NOMO-1 treated with DMSO at 0.1 percent for 48 hours (cell line): ENCODE measurements around the gene TBC1D10A.
A peak's percentile ranks its signal among the peaks of the same experiment; 100 is the strongest.

Experiments
- DNase-seq: peaks from one replicate; lab custom pipeline; 2025; ENCODE audit not compliant: unreplicated experiment; lab: John Stamatoyannopoulos, UW

Gene TBC1D10A

GRCh38 chr22:30321461-30321860 lies 5.3 kb downstream of the TBC1D10A start:
- DNase-seq, result no peak

GRCh38 chr22:30320021-30320556 lies 6.7 kb downstream of the TBC1D10A start:
- DNase-seq, result no peak

DNA sequence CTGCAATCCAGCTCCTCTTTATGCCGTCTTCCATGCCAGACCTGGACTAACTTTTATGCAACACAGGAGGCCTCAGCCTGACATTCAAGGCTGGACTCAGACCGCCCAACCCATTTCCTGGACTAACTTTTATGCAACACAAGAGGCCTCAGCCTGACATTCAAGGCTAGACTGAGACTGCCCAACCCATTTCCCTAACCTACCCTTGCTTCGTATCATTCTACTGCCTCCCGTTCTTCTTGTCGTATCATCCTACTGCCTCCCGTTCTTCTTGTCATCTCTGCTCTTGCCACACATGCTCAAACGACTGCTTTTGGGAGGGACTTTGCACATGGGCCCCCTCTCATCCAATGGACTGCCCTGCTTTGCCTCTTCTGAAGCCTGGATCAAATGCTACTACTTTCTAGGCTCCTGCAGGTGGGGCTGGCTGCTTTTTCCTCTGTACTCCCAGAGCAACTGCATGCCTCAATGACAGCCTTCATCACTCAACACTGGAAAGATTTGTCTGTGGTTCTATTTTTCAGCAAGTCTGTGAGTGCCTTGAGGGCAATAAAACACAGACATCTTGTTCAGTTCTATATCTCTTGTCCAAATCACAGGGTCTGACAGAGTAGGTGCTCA lies 7.8 kb downstream of the TBC1D10A start:
- DNase-seq, result no peak

DNA sequence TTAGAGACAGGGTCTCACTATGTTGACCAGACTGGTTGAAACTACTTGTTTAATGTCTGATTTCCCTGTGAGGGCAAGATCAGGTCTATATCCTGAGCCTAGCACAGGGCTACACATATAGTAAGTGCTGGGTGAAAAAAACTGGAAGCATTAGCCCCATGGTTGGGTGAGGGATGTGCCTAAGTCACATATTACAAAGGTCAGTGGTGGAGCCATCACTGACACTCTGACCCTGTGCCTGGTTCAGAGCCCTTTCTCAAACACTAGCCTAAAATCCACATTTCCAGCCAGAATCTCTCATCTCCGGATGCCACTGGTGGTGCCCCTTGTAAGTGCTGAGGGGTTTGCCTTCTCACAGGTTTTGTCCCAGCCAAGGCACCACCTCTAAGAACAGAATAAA lies 9.0 kb downstream of the TBC1D10A start:
- no peak for DNase-seq

DNA sequence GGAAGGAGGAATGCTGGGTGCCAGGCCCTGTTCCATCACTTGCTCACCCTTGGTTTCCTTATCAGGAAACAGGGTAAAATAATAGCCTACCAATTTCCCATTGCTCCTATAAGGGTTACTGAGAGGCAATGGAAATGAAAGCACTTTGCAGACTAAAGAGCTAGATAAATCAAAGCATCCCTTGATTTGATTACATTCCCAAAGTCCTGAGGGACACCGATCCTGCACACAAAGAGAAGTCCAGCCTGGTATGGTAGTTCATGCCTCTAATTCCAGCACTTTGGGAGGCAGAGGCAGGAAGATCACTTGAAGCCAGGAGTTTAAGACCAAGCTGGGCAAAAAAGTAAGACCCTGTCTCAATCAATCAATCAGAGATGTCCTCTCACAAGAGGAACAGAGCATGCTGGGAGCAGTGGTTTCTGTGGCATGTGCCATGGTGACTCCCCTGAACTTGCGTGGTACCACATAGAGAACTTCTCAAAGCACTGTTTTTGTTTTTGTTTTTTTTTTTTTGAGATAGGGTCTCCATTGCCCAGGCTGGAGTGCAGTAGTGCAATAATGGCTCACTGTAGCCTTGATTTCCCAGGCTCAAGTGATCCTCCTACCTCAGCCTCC lies 10.7 kb downstream of the TBC1D10A start:
- DNase-seq, result no peak

GRCh38 chr22:30314915-30315314 lies 11.8 kb downstream of the TBC1D10A start:
- DNase-seq, result no peak

DNA sequence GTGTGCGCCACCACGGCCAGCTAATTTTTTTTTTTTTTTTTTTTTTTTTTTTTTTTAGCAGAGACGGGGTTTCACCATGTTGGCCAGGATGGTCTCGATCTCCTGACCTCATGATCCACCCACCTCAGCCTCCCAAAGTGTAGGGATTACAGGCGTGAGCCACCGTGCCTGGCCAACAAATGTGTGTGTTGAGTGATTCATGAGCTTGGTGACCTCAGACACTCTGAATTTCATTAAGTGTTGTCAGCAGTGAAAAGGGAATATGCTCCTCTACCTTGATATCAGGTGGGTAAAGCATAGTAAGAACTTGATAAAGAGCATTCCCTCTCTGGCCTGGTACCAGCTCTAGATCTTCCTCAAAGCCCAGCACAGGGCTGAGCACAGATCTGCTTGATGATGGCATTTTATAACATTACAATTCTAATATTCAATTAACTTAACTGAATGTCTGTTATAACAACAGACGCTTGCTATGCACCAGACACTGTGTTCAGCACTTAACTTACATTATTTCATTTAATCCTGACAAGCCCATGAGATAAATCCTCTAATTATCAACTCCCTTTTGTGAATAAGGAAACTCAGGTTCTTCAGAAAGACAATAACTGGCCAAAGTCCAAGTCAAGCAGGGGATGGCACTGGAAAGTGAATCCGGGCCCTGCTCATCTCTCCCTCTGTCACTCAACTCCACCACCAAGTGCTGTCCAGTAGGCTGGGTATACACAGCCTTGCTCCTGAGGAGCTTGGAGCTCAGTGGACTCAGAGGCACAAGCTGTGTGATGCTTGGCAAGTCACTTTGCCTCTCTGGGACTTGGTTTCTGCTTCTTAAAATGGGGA lies 13.0 kb downstream of the TBC1D10A start:
- DNase-seq, result no peak

DNA sequence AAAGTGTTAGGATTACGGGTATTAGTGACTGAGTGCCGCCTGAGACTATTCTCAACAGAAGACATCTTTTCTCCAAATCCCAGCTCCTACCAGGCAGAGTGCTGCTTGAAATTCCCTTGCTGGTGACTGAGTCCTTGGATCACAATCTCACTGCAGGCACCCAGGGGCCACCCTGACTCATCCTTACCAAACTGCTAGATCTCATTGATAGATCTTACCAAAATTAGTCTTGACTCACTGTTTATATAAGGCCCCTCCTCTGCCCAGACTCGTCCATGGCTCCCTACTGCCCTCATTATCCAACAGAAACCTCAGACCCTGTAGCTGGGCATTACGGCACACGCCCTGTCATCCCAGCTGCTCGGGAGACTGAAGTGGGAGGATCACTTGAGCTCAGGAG lies 14.7 kb downstream of the TBC1D10A start:
- DNase-seq, result no peak

DNA sequence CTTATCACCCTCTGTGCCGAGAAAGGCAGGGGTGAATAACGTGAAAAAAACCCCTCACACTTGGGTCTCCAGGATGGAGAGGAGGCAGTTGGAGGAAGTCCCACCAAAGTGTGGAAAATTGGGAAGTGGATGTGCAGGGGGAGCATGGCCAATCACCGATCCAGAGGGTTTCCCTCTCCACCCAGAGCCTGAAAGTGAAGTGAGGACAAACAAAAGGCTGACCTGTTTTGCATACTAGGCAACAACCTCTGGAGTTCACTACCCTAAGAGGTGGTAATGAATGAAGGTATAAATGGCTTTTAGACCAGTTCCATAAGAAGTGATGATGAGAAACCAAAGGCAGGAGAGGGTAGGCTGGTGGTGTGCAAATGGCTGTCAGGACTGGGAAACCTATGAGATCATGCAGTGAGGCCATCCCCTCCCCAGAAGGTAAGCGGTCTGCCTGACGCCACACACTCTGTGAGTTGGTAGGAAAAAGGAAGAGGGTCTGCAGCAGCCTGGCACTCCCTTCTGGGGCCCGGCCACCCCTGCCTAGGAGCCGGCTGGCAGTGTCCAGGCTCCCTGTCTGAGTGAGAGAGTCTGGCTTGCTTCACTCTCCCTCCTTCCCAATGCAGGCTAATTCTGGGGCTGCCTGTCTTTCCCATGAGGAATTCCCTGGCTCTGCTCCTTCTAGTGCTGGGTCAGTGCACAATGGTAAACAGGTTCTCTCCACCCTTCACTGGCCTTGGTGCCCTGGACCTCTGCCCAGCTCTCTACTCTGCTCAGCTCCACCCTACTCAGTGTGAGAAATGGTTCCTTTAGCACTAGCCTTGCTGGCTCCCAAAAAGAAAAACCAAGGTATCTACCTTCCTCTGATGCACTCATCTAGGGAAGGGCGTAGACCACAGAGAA lies 15.6 kb downstream of the TBC1D10A start:
- no peak for DNase-seq

- peak; percentile 82 for DNase-seq
These were observed 16.6 kb downstream of the TBC1D10A start for GRCh38 chr22:30309951-30310741.

- DNase-seq, result no peak
These were observed 18.1 kb downstream of the TBC1D10A start for GRCh38 chr22:30308518-30309230.

GRCh38 chr22:30308093-30308492 lies 18.6 kb downstream of the TBC1D10A start:
- no peak for DNase-seq

DNA sequence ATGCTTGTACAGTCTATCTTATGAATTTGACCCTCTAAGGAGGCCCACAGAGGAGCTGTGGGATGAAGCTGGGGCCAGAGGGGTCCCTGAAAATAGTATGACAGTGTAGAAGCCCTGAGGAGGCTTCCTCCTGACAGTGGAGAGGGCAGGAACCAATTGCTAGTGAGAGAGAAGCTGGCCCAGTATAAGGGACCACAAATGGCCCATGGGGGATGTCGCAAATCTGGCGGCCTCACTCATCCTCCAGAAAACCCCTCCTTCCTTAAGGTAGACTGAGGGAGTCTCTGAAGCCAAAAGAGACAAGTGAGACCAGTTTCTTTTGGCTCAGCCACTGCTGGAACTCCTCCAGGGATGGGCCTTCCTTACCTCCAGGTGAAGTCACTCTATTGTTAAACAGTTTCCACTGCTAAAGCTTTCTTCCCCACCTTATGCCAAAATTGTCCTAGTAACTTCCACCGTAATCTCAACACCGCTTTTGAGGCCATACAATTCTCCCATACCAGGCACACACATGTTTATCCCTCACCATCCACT lies 19.6 kb downstream of the TBC1D10A start:
- no peak for DNase-seq

GRCh38 chr22:30306627-30307011 lies 20.1 kb downstream of the TBC1D10A start:
- no peak for DNase-seq

DNA sequence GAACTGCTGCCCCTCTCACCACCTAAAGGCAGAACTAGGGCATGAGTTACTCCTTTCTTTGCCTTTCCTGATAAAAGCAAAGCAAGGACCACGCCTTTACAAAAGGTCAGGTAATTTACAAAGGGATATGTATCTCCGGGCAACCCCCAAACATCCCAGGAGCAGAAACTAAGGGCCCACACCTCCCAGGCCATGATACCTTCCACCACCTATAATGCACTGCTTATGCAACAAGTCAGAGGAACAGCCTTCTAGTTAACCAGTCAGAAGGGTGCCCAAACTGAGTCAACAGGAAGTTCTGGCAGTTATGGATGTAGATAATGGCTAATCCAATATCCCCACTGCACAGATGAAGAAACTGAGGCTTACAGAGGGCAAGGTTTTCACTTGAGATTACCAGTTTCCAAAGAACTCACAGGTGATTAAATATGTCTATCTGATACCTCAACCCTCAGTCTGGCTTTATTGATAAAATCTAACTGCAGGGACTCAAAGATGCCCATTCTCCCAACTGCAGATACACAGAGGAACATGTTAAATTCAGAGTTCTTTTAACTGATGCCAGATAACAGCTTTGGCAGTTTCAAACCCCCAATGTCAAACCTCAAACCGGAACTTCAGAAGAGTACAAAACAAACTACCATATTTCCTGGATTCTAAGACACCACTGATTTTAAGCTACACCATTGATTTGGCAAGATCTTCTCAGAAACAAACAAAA lies 20.7 kb downstream of the TBC1D10A start:
- DNase-seq, result peak; percentile 46

- peak; percentile 82 for DNase-seq
These were observed 21.2 kb downstream of the TBC1D10A start for GRCh38 chr22:30305519-30305905.

DNA sequence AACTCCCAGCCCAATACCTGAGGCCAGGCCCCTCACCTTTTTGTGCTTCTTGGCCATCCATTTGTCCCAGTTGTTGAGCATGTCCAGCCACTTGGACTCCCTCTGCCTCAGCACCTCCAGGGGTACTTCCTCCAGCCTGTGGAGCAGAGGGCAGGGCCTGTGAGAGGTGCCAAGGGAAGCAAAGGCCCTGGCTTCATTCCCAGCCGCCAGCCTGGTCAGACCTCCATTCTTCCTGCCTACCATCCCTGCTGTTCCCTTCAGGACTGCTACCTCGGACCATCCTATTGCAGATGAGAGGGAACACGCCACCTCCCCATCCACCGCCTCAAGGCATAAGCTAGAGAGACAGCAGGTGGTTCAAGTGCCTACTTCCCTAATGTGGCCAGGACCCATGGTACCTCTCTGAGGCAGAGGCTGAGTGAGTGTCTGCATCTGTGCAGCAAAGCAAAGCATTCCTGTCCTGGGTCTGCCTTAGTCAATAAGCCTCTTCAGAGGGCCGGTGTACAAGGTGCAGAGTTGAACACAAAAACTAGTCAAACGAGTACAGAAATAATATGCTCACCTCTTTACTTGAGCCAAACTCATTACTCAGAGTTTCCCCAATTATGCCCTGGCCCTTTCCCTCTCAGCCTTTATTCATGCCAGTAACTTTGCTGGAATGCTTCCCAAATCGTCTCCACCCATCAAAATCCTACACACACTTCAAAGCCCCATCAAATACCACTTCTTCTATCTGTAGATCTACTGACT lies 22.1 kb downstream of the TBC1D10A start:
- no peak for DNase-seq

GRCh38 chr22:30302810-30303138 lies 24.0 kb downstream of the TBC1D10A start:
- DNase-seq, result no peak
